Nephron progenitor cell (in vitro differentiated cells): ENCODE measurements around the gene CCDC78.

Experiments used
- DNase-seq: peaks from one replicate; pipeline ENCODE4 v3.0.0; 2021
- H3K27ac Mint-ChIP-seq: 2 replicates; pipeline ENCODE4 v1.8.0; 2021; ENCODE audit warnings: mild to moderate bottlenecking, moderate library complexity, mixed read lengths
- H3K27me3 Mint-ChIP-seq: 2 replicates; pipeline ENCODE4 v1.8.0; 2021; ENCODE audit warnings: mild to moderate bottlenecking, low read depth, mixed read lengths; ENCODE audit not compliant: poor library complexity
- H3K36me3 Mint-ChIP-seq: 2 replicates; pipeline ENCODE4 v1.8.0; 2021; ENCODE audit warnings: low read depth, mixed read lengths
- H3K4me1 Mint-ChIP-seq: 2 replicates; pipeline ENCODE4 v1.8.0; 2021; ENCODE audit warnings: mixed read lengths
- H3K4me3 Mint-ChIP-seq: 2 replicates; pipeline ENCODE4 v1.8.0; 2021; ENCODE audit warnings: mild to moderate bottlenecking, moderate library complexity, mixed read lengths
- H3K9me3 Mint-ChIP-seq: 2 replicates; pipeline ENCODE4 v1.8.0; 2021; ENCODE audit warnings: mild to moderate bottlenecking, moderate library complexity, mixed read lengths
- CTCF ChIP-seq: fragments of 200-600 bp; sonication (generic); IDR thresholded peaks from 2 replicates; pipeline ENCODE4 v1.5.0; 2021; ENCODE audit warnings: antibody characterized with exemption

Gene CCDC78

GRCh38 chr16:719815-720446, 6.3 kb downstream of the CCDC78 start:
- no peak for TF ChIP-seq CTCF
- DNase-seq: no peak
- peak overlapping the region; percentile 86 for H3K4me3 Mint-ChIP-seq
- H3K36me3 Mint-ChIP-seq: no peaks in the 10 kb centered on the region
- peak overlapping the region; percentile 96 for H3K27ac Mint-ChIP-seq
- no peaks in the 10 kb centered on the region for H3K9me3 Mint-ChIP-seq
- peaks cover 3% of the 10 kb centered on the region for H3K27me3 Mint-ChIP-seq
- peaks cover 27% of the 10 kb centered on the region for H3K4me1 Mint-ChIP-seq

GRCh38 chr16:718922-719321, 7.3 kb downstream of the CCDC78 start:
- no peak for TF ChIP-seq CTCF
- H3K27me3 Mint-ChIP-seq: peaks cover 6% of the 10 kb centered on the region
- peaks cover 27% of the 10 kb centered on the region for H3K4me1 Mint-ChIP-seq
- H3K36me3 Mint-ChIP-seq: no peaks in the 10 kb centered on the region
- no peaks in the 10 kb centered on the region for H3K9me3 Mint-ChIP-seq
- H3K27ac Mint-ChIP-seq: peak overlapping the region; percentile 83
- H3K4me3 Mint-ChIP-seq: peak overlapping the region; percentile 86
- DNase-seq: no peak

- H3K27ac Mint-ChIP-seq: no peak overlapping the region
- TF ChIP-seq CTCF: no peak
- H3K36me3 Mint-ChIP-seq: no peaks in the 10 kb centered on the region
- DNase-seq: no peak
- peaks cover 11% of the 10 kb centered on the region for H3K27me3 Mint-ChIP-seq
- H3K4me3 Mint-ChIP-seq: no peak overlapping the region
- peaks cover 27% of the 10 kb centered on the region for H3K4me1 Mint-ChIP-seq
- H3K9me3 Mint-ChIP-seq: no peaks in the 10 kb centered on the region
These were observed 7.9 kb downstream of the CCDC78 start for GRCh38 chr16:718389-718788.

GRCh38 chr16:717450-718245, 8.6 kb downstream of the CCDC78 start:
- no peak overlapping the region for H3K27ac Mint-ChIP-seq
- no peaks in the 10 kb centered on the region for H3K9me3 Mint-ChIP-seq
- no peak overlapping the region for H3K4me3 Mint-ChIP-seq
- H3K4me1 Mint-ChIP-seq: peaks cover 30% of the 10 kb centered on the region
- H3K27me3 Mint-ChIP-seq: peaks cover 15% of the 10 kb centered on the region
- no peaks in the 10 kb centered on the region for H3K36me3 Mint-ChIP-seq
- no peak for DNase-seq
- TF ChIP-seq CTCF: no peak

GRCh38 chr16:716768-717325, 9.4 kb downstream of the CCDC78 start:
- peaks cover 21% of the 10 kb centered on the region for H3K27me3 Mint-ChIP-seq
- H3K36me3 Mint-ChIP-seq: no peaks in the 10 kb centered on the region
- DNase-seq: no peak
- H3K4me1 Mint-ChIP-seq: peaks cover 32% of the 10 kb centered on the region
- no peak overlapping the region for H3K27ac Mint-ChIP-seq
- H3K9me3 Mint-ChIP-seq: no peaks in the 10 kb centered on the region
- H3K4me3 Mint-ChIP-seq: peak overlapping the region; percentile 80
- TF ChIP-seq CTCF: no peak
